Adrenal gland (tissue), 5 donors: ENCODE results near the gene INCA1.

Experiments used
- CTCF ChIP-seq, 6 experiments: fragments of 450-650 bp in 4 of 6; fragments of 200-600 bp in 2 of 6; sonication (generic) in 1 of 6; IDR thresholded peaks; 1 replicate in 5 of 6; 2 replicates in 1 of 6; pipeline versions ENCODE4 v1.5.1 to v1.8.0; 2016 to 2021; ENCODE audit warnings: antibody characterized with exemption in 6 of 6, mild to moderate bottlenecking in 2 of 6, moderate library complexity in 1 of 6
- POLR2A ChIP-seq, 2 donors: fragments of 450-650 bp; IDR thresholded peaks; one replicate each; pipeline ENCODE4 v1.6.1; 2017; ENCODE audit warnings: antibody characterized with exemption in 2 of 2, mild to moderate bottlenecking in 2 of 2, moderate library complexity in 1 of 2
- donor health status: DM: no; HTN: no; CAD: no.

- no peak for TF ChIP-seq CTCF (IDR thresholded peaks at IDR 0.05)
- TF ChIP-seq POLR2A (IDR thresholded peaks at IDR 0.05): no peak
Observed at GRCh38 chr17:4958102-4958501, 39.2 kb downstream of the INCA1 start.
